ENCODE measurements around the gene ADA.

ADA gene

DNA sequence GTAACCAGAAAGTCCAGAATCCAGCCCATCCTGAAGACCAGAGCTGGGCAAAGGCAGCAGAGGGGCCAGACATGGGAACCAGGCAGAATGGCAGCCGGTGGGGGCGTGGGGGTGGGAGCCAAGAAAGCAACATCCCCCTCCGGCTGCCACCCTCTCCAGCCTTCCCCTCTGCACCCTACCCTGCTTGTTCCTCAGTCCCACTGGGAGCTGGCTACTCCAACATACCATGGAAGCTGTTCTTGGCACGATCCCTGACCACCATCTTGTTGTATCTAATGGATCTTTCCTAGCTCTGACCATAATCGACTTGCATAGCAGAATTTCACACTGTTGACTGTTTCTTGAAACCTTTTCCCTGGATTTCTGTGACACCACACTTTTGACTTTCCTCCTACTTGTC is 30.2 kb downstream of the ADA start:
- TF ChIP-seq, protein P1, sequence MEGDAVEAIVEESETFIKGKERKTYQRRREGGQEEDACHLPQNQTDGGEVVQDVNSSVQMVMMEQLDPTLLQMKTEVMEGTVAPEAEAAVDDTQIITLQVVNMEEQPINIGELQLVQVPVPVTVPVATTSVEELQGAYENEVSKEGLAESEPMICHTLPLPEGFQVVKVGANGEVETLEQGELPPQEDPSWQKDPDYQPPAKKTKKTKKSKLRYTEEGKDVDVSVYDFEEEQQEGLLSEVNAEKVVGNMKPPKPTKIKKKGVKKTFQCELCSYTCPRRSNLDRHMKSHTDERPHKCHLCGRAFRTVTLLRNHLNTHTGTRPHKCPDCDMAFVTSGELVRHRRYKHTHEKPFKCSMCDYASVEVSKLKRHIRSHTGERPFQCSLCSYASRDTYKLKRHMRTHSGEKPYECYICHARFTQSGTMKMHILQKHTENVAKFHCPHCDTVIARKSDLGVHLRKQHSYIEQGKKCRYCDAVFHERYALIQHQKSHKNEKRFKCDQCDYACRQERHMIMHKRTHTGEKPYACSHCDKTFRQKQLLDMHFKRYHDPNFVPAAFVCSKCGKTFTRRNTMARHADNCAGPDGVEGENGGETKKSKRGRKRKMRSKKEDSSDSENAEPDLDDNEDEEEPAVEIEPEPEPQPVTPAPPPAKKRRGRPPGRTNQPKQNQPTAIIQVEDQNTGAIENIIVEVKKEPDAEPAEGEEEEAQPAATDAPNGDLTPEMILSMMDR (IDR thresholded peaks at IDR 0.05; ENCODE audit: insufficient read depth, low read length) = no peak
- TF ChIP-seq GABPA (IDR thresholded peaks at IDR 0.05; ENCODE audit: low read depth) (no peak), REST (IDR thresholded peaks at IDR 0.05; ENCODE audit: insufficient replicate concordance, low read depth) (no peak), POLR2AphosphoS5 (IDR thresholded peaks at IDR 0.05; ENCODE audit: low read depth) (no peak), SPI1 (IDR thresholded peaks at IDR 0.05; ENCODE audit: borderline replicate concordance, low read depth) (no peak)
- DNase-seq (ENCODE audit: low read depth in 1 of 2, low spot score in 1 of 2) = no peak
- Histone ChIP-seq H3K27ac (replicated peaks) (no peak overlapping the region), H3K4me3 (replicated peaks; ENCODE audit: insufficient read depth, low read length) (no peak overlapping the region), H3K27me3 (ENCODE audit: insufficient read depth, poor library complexity, severe bottlenecking) (no peaks in the 10 kb centered on the region)

DNA sequence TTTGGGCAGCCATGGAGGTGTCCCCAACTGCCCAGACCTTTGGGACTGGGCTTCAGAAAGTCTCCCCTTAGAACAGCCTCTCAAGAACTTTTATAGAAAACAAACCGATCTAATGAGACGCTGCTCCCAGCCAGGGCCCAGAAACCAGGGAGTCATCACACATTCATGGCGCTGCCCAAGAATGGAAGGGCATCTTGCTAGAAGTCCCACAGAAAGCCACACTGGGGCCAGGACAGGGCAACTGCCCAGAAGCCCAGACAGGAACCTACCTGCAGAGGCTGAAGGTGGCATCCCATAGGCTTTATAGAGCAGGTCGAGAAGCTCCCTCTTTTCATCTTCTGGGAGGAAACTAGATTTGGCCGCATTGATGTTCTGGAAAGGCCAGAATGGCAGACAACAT is 31.5 kb downstream of the ADA start:
- Histone ChIP-seq H3K27me3 (ENCODE audit: insufficient read depth, poor library complexity, severe bottlenecking) (no peaks in the 10 kb centered on the region), H3K4me3 (replicated peaks; ENCODE audit: insufficient read depth, low read length) (no peak overlapping the region), H3K27ac (replicated peaks) (no peak overlapping the region)
- TF ChIP-seq REST (IDR thresholded peaks at IDR 0.05; ENCODE audit: insufficient replicate concordance, low read depth) (no peak), POLR2AphosphoS5 (IDR thresholded peaks at IDR 0.05; ENCODE audit: low read depth) (no peak), SPI1 (IDR thresholded peaks at IDR 0.05; ENCODE audit: borderline replicate concordance, low read depth) (no peak), GABPA (IDR thresholded peaks at IDR 0.05; ENCODE audit: low read depth) (no peak)
- TF ChIP-seq, protein P1 (IDR thresholded peaks at IDR 0.05; ENCODE audit: insufficient read depth, low read length) = no peak
- no peak for DNase-seq (ENCODE audit: low read depth in 1 of 2, low spot score in 1 of 2)

GRCh38 chr20:44619294-44619693 is 32.2 kb downstream of the ADA start:
- no peak for DNase-seq (ENCODE audit: low read depth in 1 of 2, low spot score in 1 of 2)
- no peak overlapping the region for H3K27ac ChIP-seq (replicated peaks)
- H3K4me3 ChIP-seq (replicated peaks; ENCODE audit: insufficient read depth, low read length) = no peak overlapping the region
- TF ChIP-seq SPI1 (IDR thresholded peaks at IDR 0.05; ENCODE audit: borderline replicate concordance, low read depth) = no peak
- H3K27me3 ChIP-seq (ENCODE audit: insufficient read depth, poor library complexity, severe bottlenecking) = no peaks in the 10 kb centered on the region

DNA sequence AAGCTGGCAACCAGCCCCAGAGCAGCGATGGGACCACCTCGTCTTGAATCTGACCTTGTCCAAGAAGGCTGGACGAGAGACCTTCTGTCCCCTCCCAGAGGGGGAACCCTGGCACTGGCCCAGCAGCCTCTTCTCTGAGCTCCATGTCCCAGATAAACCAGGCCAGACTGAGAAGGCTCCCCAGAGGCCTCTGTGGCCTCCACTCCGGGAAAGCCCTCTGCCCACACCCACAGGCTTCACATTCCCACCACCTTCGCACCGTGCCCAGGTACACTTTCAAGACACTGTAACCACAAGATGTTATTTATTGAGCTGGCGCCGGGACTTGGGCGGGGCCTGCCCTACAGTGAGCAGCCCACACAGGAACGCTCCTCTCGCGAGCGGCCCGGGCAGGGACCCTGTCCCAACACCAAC is 33.2 kb downstream of the ADA start:
- Histone ChIP-seq H3K4me3 (replicated peaks; ENCODE audit: insufficient read depth, low read length) (no peak overlapping the region), H3K27me3 (ENCODE audit: insufficient read depth, poor library complexity, severe bottlenecking) (no peaks in the 10 kb centered on the region), H3K27ac (replicated peaks) (no peak overlapping the region)
- no peak for DNase-seq (ENCODE audit: low read depth in 1 of 2, low spot score in 1 of 2)
- TF ChIP-seq POLR2AphosphoS5 (IDR thresholded peaks at IDR 0.05; ENCODE audit: low read depth) = no peak
- TF ChIP-seq SPI1 (IDR thresholded peaks at IDR 0.05; ENCODE audit: borderline replicate concordance, low read depth) = no peak
- no peak for TF ChIP-seq GABPA (IDR thresholded peaks at IDR 0.05; ENCODE audit: low read depth)
- TF ChIP-seq REST (IDR thresholded peaks at IDR 0.05; ENCODE audit: insufficient replicate concordance, low read depth) = no peak
- TF ChIP-seq, protein P1 (IDR thresholded peaks at IDR 0.05; ENCODE audit: insufficient read depth, low read length) = no peak
